Measurements from ENCODE around the gene EPPIN.

- no peak for TF ChIP-seq CTCF (conservative IDR thresholded peaks at IDR 0.05)
- TF ChIP-seq EZH2 (IDR thresholded peaks at IDR 0.05; ENCODE audit: low read depth): no peak
Observed at GRCh38 chr20:45583502-45583901, 36.3 kb upstream of the EPPIN start.
